ENCODE measurements around the gene TIMM22.
"Not testable (repeated sequence)": the region's sequence is repeated elsewhere in the genome, so short reads cannot be mapped to it uniquely, and the experiment has no call there.

TIMM22 gene

DNA sequence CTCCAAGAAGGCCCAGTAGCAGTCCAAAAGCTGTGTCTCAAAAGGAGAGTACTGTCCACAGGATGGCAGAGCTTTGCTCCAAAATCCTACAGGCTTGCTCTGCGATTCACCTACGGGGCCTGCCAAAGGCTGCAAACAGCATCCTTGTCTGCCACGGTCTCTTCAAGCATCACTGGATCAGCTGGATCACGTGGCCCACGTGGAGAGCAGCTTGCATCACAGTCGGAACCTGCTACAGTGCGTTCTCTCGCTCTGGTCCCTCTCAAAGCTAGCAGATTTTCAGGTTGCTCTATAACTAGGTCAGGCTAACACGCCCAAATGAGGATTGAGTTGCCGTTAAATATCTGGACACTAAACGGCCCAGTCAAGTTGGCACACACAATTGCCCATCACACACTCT, 8.4 kb upstream of the TIMM22 start:
- ATAC-seq: no peak; the same call in 2 of the 3 replicates
- TF ChIP-seq ZFP30 (CRISPR knock-in tag; IDR thresholded peaks at IDR 0.05) (no peak), ZC3H10 (CRISPR knock-in tag; IDR thresholded peaks at IDR 0.05) (no peak), ZNF8 (CRISPR knock-in tag; IDR thresholded peaks at IDR 0.05) (no peak), GLIS3 (CRISPR knock-in tag; IDR thresholded peaks at IDR 0.05) (no peak), ISL1 (CRISPR knock-in tag; IDR thresholded peaks at IDR 0.05) (no peak), ZNF70 (CRISPR knock-in tag; IDR thresholded peaks at IDR 0.05) (no peak), ESRRG (CRISPR knock-in tag; IDR thresholded peaks at IDR 0.05) (no peak), TCF4 (CRISPR knock-in tag; IDR thresholded peaks at IDR 0.05; ENCODE audit: borderline replicate concordance) (no peak), ZFP3 (CRISPR knock-in tag; IDR thresholded peaks at IDR 0.05) (no peak), TOX (CRISPR knock-in tag; IDR thresholded peaks at IDR 0.05; ENCODE audit: borderline replicate concordance) (no peak), PPARA (CRISPR knock-in tag; IDR thresholded peaks at IDR 0.05; ENCODE audit: borderline replicate concordance) (no peak)
- TF ChIP-seq, protein P1, sequence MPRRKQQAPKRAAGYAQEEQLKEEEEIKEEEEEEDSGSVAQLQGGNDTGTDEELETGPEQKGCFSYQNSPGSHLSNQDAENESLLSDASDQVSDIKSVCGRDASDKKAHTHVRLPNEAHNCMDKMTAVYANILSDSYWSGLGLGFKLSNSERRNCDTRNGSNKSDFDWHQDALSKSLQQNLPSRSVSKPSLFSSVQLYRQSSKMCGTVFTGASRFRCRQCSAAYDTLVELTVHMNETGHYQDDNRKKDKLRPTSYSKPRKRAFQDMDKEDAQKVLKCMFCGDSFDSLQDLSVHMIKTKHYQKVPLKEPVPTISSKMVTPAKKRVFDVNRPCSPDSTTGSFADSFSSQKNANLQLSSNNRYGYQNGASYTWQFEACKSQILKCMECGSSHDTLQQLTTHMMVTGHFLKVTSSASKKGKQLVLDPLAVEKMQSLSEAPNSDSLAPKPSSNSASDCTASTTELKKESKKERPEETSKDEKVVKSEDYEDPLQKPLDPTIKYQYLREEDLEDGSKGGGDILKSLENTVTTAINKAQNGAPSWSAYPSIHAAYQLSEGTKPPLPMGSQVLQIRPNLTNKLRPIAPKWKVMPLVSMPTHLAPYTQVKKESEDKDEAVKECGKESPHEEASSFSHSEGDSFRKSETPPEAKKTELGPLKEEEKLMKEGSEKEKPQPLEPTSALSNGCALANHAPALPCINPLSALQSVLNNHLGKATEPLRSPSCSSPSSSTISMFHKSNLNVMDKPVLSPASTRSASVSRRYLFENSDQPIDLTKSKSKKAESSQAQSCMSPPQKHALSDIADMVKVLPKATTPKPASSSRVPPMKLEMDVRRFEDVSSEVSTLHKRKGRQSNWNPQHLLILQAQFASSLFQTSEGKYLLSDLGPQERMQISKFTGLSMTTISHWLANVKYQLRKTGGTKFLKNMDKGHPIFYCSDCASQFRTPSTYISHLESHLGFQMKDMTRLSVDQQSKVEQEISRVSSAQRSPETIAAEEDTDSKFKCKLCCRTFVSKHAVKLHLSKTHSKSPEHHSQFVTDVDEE (CRISPR knock-in tag; IDR thresholded peaks at IDR 0.05): no peak
- TF ChIP-seq, protein P2, sequence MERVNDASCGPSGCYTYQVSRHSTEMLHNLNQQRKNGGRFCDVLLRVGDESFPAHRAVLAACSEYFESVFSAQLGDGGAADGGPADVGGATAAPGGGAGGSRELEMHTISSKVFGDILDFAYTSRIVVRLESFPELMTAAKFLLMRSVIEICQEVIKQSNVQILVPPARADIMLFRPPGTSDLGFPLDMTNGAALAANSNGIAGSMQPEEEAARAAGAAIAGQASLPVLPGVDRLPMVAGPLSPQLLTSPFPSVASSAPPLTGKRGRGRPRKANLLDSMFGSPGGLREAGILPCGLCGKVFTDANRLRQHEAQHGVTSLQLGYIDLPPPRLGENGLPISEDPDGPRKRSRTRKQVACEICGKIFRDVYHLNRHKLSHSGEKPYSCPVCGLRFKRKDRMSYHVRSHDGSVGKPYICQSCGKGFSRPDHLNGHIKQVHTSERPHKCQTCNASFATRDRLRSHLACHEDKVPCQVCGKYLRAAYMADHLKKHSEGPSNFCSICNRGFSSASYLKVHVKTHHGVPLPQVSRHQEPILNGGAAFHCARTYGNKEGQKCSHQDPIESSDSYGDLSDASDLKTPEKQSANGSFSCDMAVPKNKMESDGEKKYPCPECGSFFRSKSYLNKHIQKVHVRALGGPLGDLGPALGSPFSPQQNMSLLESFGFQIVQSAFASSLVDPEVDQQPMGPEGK (CRISPR knock-in tag; IDR thresholded peaks at IDR 0.05; ENCODE audit: borderline replicate concordance): no peak

DNA sequence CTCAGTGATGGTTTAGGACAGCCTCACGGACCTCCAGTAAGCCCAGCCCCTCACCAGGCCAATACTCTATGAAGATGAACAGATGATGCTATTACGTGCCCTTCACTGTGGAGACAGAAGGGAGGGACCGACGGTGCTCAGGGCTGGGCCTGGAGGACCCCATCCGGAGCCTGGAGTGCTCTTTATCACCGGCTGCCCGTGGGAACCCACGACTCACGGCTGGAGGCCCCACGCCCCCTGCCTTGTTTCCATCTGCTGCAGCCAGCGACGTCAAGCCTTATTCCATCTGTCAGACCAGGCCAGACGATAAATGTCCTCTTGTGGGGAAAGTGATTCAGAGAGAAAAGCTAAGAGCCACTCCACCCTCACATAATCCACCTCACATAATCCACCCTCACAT, 4.0 kb upstream of the TIMM22 start:
- ATAC-seq: no peak

DNA sequence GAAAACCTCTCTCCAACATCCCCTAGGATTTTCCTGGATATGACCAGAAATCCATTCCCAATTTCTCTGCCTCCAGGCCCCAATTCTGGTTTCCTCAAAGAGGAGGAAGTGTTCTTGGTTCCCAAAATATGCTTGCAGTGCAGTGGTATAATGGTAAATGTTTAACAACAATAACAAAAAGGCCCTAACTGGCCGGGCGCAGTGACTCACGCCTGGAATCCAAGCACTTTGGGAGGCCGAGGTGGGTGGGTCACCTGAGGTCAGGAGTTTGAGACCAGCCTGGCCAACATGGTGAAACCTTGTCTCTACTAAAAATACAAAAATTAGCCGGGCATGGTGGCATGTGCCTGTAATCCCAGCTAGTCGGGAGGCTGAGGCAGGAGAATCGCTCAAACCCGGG, 1.6 kb upstream of the TIMM22 start:
- not testable (repeated sequence) for ATAC-seq

More for the DNA sequence above, 4.0 kb upstream of the TIMM22 start:
- TF ChIP-seq, protein P3, sequence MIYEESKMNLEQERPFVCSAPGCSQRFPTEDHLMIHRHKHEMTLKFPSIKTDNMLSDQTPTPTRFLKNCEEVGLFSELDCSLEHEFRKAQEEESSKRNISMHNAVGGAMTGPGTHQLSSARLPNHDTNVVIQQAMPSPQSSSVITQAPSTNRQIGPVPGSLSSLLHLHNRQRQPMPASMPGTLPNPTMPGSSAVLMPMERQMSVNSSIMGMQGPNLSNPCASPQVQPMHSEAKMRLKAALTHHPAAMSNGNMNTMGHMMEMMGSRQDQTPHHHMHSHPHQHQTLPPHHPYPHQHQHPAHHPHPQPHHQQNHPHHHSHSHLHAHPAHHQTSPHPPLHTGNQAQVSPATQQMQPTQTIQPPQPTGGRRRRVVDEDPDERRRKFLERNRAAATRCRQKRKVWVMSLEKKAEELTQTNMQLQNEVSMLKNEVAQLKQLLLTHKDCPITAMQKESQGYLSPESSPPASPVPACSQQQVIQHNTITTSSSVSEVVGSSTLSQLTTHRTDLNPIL (CRISPR knock-in tag; IDR thresholded peaks at IDR 0.05; ENCODE audit: low read depth): no peak
- TF ChIP-seq PPARA (CRISPR knock-in tag; IDR thresholded peaks at IDR 0.05; ENCODE audit: borderline replicate concordance) (no peak), SNAI2 (CRISPR knock-in tag; IDR thresholded peaks at IDR 0.05) (no peak)

DNA sequence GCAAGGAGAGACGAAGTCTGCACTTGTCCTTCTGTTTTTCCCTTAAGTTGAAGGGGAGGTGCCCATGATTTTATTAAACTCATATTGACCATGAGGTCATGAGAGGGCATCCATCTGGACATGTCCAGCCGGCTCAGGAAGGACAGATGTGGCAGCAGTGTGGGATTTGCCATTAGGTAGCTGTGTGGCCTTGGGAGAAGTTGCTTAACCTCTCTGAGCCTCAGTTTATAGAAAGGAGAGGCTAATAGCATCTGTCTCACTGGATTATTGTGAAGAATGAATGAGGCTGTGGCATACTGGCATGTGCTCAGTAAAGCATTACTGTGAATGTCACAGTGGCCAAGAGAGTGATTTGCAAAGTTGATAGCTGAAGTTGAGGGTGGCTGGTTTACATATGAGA, 1.2 kb downstream of the TIMM22 start:
- ATAC-seq: no peak
- TF ChIP-seq ZNF70 (CRISPR knock-in tag; IDR thresholded peaks at IDR 0.05) (no peak), GLIS3 (CRISPR knock-in tag; IDR thresholded peaks at IDR 0.05) (no peak)

DNA sequence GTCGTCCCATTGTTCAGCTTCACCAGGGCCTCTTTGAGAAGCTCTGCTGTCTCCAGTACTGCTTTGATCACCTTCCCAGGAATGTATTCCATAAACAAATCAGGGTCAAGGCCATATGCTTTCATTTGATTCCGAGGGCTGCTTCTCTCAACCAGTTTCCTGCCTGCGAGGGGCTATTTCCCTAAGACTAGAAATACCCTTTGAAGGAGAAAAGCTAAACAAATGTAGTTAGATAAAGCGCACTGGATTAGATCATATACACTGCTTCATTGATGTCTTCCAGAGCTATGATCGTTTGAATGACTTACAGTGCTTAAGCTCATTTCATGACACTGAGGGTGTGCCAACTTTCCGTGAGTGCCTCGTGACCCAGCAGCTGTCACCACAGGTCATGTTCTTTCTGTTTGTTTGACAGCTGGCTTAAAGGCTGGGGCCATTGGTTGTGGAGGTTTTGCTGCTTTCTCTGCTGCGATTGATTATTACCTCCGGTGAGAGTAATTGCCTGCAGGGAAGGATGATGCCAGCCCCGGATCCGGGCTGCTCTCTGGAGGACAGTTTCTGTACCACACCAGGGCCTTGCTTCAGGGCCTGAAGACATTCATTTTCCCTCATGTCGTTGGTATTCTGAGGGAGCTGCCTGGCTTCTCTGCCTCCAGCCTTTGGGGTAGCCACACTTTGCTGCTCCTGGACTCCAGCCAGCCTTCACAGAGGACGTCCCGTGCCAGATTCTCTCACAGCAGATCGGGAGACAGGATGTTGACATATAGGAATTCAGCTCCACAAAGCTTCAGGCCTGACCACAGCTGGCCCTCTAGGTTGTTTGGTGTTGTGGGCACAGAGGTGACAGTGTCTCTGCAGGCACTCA, 3.9 kb downstream of the TIMM22 start:
- no peak for ATAC-seq
- TF ChIP-seq ZC3H10 (CRISPR knock-in tag; IDR thresholded peaks at IDR 0.05): no peak
- no peak for TF ChIP-seq ZFP3 (CRISPR knock-in tag; IDR thresholded peaks at IDR 0.05)
- no peak for TF ChIP-seq ZNF565 (CRISPR knock-in tag; conservative IDR thresholded peaks at IDR 0.05; ENCODE audit: low read depth)
- no peak for TF ChIP-seq OSR1 (CRISPR knock-in tag; IDR thresholded peaks at IDR 0.05)
- TF ChIP-seq ZFP30 (CRISPR knock-in tag; IDR thresholded peaks at IDR 0.05): no peak
- TF ChIP-seq SNAI2 (CRISPR knock-in tag; IDR thresholded peaks at IDR 0.05): no peak
- TF ChIP-seq, protein P4, sequence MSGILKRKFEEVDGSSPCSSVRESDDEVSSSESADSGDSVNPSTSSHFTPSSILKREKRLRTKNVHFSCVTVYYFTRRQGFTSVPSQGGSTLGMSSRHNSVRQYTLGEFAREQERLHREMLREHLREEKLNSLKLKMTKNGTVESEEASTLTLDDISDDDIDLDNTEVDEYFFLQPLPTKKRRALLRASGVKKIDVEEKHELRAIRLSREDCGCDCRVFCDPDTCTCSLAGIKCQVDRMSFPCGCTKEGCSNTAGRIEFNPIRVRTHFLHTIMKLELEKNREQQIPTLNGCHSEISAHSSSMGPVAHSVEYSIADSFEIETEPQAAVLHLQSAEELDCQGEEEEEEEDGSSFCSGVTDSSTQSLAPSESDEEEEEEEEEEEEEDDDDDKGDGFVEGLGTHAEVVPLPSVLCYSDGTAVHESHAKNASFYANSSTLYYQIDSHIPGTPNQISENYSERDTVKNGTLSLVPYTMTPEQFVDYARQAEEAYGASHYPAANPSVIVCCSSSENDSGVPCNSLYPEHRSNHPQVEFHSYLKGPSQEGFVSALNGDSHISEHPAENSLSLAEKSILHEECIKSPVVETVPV (CRISPR knock-in tag; IDR thresholded peaks at IDR 0.05): no peak
- TF ChIP-seq, protein P5, sequence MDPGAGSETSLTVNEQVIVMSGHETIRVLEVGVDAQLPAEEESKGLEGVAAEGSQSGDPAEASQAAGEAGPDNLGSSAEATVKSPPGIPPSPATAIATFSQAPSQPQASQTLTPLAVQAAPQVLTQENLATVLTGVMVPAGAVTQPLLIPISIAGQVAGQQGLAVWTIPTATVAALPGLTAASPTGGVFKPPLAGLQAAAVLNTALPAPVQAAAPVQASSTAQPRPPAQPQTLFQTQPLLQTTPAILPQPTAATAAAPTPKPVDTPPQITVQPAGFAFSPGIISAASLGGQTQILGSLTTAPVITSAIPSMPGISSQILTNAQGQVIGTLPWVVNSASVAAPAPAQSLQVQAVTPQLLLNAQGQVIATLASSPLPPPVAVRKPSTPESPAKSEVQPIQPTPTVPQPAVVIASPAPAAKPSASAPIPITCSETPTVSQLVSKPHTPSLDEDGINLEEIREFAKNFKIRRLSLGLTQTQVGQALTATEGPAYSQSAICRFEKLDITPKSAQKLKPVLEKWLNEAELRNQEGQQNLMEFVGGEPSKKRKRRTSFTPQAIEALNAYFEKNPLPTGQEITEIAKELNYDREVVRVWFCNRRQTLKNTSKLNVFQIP (CRISPR knock-in tag; IDR thresholded peaks at IDR 0.05; ENCODE audit: borderline replicate concordance, low read depth): no peak
- TF ChIP-seq ARNTL (CRISPR knock-in tag; IDR thresholded peaks at IDR 0.05; ENCODE audit: borderline replicate concordance, low read depth): no peak
- TF ChIP-seq, protein P2 (CRISPR knock-in tag; IDR thresholded peaks at IDR 0.05; ENCODE audit: borderline replicate concordance): no peak
- no peak for TF ChIP-seq CSDC2 (CRISPR knock-in tag; IDR thresholded peaks at IDR 0.05)
- TF ChIP-seq ZNF70 (CRISPR knock-in tag; IDR thresholded peaks at IDR 0.05): no peak
- no peak for TF ChIP-seq RARB (CRISPR knock-in tag; IDR thresholded peaks at IDR 0.05)
